DMS53 (cell line): ENCODE measurements around the gene GPR180.
"Not testable (repeated sequence)": the region's sequence is repeated elsewhere in the genome, so short reads cannot be mapped to it uniquely, and the experiment has no call there.

Experiments
- DNase-seq: peaks from one replicate; lab custom pipeline; 2025; lab: John Stamatoyannopoulos, UW

GPR180 gene

DNA sequence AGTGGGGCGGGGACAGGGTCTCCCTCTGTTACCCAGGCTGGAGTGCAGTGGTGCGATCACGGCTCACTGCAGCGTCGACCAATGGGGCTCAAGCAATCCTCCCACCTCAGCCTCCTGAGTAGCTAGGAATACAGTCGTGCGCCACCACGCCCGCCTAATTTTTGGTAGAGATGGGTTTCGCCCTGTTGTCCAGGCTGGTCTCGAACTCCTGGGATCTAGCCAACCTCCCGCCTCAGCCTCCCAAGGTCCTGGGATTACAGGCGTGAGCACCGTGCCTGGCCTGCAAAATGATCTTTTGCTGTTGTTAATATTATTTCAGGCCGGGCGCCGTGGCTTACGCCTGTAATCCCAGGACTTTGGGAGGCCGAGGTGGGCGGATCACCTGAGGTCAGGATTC is 5.1 kb upstream of the GPR180 start:
- DNase-seq, result no peak

DNA sequence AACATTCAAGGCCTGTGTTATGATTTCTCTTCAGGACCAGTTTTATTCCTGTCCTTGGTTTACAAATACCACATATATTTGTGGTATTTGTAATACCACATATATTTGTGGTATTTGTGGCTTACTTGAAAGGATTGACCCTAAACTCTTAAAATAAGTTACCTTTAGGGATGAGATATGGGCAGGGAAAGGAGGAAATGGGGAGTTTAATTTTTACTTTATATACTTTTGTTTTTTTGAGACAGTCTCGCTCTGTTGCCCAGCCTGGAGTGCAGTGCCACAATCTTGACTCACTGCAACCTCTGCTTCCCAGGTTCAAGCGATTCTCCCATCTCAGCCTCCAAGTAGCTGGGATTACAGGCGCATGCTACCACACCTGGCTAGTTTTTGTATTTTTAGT is 3.4 kb upstream of the GPR180 start:
- no peak for DNase-seq

DNA sequence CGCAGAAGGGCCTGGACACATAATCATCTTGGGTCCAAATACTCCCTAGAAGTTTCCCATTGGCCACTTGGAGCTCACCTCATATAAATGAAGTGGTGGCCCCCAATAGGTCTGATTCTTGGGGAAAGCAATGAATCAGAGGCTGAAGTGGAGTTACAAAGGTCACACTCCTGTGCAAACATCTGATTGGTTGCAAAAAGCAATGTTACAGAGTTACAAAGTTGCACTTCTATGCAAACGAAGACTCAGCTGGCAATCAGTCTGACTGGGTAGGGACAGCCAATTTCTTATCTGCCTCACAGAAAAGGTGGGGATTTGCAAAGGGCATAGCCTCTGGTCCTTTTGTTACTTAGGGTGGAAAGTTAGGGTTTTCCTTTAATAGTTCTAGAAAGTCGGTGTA is 1.8 kb upstream of the GPR180 start:
- DNase-seq, result no peak

DNA sequence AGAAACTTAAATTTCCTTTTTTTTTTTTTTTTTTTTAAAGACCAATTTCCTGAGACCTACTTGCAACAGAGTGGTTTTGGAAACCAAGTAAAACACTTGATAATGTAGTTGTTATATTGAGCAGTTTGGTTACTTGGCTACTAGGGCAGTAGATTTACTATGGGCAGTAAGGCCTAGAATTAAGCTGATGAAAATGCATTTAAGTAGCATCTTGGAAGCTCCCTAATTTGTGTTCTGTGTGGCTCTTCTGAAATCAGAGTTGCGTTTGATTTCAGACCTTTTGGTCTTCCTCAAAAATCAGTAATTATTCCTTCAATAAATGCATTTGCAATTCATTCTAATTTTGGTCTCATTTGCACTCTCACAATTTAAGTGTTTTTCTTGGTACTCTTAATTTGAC is 810 bp downstream of the GPR180 start:
- DNase-seq, result no peak

DNA sequence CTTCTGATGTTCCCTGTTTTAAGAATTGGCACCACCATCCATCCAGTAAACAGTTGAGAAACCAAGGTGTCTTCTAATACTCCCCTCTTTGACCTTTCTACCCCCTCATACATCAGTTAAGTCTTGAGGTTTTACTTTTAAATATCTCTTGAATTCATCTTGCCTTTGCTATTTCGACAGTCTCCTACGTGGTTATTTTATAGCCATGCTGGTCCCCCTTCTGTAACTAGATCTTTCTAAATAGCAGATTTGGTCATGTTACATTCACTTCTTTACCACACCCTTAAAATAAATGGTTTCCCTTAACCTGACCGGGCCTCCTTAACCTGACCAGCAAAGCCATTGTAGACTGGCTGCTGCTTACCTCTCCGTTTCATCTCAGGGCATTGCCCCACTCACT is 5.4 kb downstream of the GPR180 start:
- DNase-seq, result no peak

DNA sequence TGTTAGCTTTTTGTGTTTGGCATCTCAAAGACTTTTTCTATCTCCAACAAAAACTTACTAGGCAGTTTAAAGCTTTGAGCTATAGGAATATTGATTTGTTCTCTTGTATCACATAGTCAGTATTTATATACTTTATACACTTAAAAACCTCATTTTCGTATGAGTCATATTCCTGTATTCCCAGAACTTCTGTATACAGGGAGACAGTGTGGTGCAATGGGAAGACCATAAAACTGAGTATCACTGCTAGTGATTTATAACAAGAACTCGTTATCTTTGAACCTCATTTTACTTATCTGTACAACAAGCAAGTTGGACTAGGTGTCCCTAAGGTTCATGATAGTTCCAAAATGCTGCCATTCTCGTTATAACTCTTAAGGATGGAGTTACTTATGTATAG is 6.3 kb downstream of the GPR180 start:
- no peak for DNase-seq

DNA sequence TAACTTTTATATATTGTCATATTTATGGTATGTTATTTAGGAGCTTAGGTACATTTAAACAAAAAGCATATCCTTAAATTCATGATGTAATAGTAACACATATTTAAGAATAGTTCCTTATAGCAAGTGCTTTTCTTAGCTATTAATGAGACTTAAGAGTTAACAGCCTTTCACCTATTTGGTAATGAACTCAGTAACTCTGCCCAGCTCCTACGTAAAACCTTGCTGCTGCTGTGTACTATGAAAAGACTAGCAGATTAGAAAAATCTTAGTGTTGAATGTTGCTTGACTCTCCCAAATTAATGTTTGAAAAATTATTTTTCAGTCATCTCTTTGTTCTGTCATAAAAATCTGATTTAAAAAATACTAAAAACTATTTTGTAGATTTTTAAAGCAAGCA is 6.9 kb downstream of the GPR180 start:
- no peak for DNase-seq

DNA sequence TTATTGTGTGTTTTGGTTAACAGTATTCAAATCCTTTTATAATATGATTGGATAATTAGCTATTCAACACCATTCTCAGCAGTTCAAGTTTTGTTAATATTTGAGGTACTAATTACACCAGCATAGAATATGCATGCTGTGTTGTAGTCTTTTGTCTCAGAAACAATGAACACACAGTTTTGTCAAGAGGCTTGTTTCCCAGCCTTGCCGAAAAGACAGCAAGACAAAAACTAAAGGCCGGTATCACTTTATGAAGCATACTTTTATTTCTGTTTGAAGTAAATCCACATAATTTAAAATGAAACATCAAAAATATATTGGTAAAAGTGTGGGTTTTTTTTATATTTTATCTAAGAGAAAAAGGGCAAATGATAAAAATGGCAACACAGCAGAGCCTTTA is 7.5 kb downstream of the GPR180 start:
- DNase-seq, result no peak

DNA sequence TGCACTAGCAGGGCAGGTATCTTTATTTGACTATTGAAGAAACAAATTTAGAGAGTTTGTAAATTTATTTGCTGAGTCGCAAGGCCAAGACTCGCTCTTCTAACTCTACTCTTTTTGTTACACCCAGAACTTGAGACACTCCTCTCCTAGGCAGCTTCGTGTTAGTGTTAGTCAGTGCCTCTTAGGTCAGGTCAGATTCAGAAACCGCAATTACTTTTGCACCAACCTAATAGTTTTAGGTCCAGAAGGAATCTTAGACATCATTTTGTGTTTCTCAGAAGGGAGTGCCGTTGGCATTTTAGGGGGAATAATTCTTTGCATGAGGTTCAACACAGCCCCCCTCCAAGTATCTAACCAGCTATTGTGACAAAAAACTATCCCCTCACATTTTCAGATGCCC is 8.8 kb downstream of the GPR180 start:
- DNase-seq, result no peak

DNA sequence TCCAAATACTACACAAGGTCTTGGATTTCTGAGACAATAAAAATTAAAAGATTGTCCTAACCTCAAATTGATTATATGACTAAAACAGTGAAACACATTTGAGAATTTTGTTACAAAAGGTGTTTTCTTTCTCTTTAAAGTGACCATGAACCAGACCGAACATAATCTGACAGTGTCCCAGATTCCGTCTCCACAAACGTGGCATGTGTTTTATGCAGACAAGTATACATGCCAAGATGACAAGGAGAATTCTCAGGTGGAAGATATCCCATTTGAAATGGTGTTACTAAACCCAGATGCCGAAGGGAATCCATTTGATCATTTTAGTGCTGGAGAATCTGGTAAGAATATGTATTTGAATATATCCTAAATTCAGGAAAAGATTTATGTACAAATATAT is 10.4 kb downstream of the GPR180 start:
- no peak for DNase-seq

DNA sequence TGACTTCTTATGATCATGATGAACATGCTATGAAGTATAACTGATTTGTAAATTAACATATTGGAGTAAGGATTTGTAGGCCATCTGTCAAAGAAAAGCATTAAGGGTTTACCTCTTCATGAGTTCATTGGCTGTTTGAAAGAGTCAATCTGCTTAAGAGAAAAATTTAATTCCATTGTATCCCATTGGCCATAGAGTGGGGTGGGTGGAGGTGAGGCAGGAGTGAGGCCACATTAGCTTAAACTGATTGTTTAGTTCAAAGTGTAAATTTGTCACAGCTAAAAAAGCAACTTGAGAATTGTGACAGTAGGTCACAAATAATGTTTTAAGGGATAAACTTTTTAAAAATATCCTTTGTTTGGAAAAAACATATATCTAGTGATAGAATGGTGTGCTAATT is 11.4 kb downstream of the GPR180 start:
- no peak for DNase-seq

DNA sequence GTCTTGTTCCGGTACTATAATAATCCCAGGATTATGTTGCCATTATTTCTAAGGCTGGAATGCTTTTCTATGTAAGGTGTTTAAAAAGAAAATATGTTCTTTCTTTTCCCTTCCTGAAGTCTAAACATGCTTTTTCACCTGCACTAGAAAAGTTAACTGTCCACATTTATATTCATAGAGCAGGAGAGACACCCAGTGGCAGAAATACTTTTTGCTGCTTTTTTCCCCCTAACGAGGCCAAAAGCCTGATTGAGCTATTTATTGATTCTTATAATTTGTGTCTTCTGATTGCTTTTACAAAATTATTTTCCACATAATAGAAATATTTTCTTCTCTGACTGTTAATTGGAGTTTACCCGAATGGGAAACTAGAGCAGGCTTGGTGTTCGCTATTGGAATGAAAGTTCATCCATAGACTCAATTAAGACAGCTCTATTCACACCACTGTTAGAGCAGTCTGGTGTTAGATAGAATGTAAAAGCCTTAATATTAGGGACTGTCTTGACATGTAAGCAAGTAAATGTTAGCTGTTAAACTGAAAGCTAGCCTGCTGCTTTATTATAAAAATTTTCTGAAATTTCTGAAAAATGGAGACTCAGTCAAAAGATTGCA is 15.8 kb downstream of the GPR180 start:
- peak; percentile 30 for DNase-seq

DNA sequence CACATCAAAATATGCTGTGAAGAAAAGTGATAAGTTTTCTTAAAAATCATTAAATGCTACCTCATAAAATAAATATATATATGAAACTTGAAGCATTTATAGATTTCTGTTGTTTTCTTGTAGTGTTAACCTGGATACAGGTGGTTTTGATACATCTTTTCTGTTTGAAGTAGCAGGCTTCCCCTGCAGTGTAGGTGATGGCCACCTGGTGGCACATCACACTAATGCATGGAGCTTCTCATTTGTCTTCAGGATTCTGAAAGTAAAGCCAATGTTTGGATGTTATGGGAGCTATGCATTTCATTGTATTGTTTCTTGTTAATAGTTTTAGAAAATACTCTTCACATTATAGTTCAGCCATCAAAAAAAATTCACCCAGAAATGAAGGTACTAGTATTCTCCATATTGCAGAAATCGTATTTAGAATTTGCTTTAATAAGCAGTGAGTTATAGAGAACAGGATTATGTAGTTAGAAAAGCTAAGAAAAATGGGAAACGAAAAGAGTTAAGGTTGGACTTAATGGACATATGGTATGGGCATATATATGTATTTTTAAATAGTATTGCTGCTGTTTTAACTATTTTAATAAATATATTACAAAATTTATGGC is 18.7 kb downstream of the GPR180 start:
- DNase-seq, result peak; percentile 56

DNA sequence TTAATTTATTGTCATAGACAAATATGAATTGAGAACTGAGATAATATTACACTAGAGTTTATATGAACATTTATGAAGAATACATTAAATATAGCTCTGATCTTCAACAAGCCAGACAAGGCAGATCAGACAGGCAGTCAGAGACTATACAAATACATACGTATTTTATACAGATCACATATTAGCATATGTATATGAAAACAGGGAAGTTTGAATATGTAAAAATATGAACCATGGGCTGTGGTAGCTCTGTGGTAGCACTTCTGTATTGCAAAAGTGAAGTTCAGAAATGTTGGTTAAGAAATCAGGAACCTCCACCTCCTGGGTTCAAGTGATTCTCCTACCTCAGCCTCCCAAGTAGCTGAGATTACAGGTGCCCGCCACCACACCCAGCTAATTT is 20.7 kb downstream of the GPR180 start:
- no peak for DNase-seq

DNA sequence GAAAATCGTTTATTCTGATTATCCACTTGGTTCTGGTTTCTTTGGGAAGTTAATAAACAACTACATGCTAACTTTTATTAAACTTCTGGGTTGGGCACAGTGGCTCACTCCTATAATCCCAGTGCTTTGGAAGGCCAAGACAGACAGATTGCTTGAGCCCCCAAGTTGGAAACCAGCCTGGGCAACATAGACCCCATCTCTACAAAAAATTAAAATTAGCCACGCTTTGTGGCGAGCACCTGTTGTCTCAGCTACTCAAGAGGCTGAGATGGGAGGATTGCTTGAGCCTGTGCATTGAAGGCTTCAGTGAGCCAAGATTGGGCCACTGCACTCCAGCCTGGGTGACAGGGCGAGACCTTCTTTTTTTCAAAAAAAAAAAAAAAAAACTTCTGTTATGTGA is 21.7 kb downstream of the GPR180 start:
- DNase-seq, result no peak

DNA sequence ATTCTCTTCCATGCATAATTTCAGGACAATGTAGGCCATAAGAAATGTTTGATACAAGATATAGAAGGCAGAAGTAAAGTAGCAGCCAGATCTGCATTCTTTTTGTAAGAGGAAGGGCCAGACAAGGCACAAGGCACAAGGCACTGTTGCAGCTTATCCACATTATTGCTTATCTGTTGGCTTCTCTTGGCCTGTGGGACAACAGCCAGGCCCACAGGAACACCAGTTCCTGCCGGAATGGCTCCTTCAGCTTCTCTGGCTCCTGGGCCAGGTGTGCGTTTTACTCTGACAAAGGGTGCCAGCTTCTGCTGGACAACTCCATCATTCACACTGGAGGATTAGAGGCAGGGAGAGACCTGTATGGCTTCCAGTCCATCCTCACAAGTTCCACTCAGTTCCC is 29.2 kb downstream of the GPR180 start:
- no peak for DNase-seq

DNA sequence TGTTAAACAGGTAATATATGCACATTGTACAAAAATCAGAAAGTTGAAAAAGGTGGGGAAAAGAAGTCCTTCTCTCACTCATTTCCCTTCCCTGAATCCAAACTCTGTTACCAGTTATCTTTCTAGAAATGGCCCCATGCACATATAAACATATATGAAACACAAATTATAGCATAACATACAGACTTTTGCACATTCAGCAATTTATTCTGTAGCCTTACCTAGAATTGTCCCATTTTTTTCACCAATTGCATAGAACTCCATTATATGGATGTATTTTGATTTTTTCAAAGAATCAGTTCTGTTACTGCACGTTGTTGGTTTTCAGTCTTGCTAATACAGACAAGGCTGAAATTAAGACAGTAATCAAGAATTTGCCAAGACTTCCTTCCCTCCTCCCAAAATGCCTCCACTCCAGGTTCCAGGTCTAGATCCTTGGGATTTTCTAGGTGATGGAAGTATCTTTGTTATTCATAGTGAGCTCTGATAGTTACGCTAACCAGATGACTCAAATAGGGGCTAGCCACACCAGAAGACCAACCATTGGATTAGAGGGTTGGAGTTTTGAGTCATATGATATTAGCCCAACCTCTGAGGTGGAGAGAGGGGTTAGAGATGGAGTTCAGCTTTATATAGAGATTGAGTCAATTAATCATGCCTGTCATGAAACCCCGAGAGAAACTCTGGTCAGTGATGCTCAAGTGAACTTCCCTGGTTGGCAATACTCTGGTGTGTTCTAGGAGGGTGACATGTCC is 30.7 kb downstream of the GPR180 start:
- no peak for DNase-seq

DNA sequence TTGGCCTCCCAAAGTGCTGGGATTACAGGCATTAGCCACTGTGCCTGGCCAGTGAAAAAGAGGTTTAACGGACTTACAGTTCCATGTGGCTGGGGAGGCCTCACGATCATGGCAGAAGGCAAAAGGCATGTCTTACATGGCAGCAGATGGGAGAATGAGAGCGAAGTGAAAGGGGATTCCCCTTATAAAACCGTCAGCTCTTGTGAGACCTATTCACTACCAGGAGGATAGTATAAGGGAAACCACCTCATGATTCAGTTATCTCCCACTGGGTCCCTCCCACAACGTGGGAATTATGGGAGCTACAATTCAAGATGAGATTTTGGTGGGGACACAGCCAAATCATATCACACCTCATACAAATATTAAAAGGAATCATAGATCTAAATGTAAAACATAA is 34.4 kb downstream of the GPR180 start:
- not testable (repeated sequence) for DNase-seq

DNA sequence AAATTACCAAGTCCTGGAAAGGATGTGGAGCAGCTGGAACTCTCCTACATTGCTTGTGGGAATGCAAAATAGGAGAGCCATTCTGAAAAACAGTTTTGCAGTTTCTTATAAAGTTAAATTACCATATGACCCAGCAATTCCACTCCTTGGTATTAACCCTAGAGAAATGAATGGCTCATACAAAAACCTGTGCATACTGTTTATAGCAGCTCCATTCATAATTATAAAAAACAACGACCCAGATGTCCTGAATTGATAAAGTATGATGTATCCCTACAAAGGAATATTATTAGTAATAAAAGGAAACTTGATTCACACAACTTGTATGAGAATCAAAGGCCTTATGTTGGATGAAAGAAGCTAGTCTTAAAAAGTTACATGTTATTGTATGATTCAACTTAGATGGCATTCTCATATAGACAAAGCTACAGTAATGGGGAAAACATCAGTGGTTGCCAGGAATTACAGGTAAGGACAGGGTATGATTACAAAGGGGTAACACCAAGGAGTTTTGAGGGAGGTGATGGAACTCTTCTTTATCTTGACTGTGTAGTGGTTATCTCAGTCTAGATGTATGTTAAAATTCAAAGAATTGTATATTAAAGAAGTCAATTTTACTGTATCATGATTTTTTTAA is 35.4 kb downstream of the GPR180 start:
- no peak for DNase-seq

DNA sequence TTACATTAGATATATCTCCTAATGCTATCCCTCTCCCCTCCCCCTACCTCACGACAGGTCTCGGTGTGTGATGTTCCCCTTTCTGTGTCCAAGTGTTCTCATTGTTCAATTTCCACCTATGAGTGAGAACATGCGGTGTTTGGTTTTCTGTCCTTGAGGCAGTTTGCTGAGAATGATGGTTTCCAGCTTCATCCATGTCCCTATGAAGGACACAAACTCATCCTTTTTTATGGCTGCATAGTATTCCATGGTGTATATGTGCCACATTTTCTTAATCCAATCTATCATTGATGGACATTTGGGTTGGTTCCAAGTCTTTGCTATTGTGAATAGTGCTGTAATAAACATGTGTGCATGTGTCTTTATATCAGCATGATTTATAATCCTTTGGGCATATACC is 36.0 kb downstream of the GPR180 start:
- not testable (repeated sequence) for DNase-seq

DNA sequence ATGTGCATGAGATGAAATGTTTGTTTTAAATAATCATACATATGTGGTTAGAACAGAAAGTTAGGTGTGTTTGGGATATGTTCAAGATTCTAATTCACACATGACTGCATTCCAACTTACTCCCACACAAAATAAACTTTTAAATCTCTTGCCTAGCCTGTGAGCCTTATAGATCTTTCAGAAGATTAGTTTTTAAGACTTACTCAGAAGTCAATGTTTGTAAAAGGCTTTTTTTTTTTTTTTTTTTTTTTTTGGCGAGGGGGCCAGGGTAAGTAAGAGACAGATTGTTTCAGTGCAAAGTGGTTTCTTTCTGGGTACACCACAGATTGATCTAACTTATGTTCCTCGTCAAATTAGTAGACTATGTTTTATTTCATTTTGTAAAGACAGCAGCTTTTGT is 39.1 kb downstream of the GPR180 start:
- DNase-seq, result no peak

DNA sequence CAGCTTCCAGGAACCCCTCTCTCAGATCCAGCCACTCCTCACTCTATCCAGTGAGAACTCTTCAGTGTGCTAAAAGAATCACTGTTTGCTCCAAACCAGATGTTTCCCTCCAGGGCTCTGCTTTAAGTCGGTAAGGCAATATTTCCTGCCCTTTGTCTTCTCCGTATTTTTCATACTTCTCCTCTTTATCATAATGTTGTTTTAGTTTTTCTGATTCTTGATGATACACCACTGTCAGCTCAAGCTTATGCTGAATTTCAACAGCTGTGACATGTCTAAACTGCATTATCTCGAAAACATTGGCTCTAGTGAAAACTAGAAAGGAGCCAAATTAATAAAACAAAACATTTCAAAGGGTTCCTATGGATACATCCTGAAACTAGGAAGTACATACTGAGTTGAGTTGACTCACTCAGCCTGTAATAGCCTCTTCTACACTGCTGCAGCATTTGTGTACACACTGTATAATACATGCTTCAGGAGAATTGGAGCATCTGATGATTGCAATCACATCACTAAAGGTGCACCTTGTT is 39.8 kb downstream of the GPR180 start:
- DNase-seq, result peak; percentile 87

DNA sequence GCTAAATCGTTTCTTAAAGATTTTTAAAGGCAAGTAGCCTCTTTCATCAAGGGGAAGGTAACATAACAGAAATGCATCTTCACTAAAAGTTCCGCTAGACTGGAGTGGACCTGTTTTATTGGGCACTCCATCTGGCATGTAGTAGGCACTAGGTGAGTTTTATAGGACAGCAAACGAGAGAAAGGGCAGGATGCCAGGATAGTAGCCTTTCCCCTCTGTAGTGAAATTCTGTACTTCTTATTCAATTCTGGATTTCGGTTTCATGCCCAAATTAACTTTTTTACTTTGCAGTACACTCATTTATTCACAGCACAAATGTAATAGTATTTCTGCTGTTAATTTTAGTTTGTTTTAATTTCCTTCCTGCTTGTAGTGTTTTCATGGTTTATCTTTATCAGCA is 45.2 kb downstream of the GPR180 start:
- DNase-seq, result no peak
